Fibroblast of lung (primary cell): ENCODE measurements around the gene JAKMIP1. TPM values are rescaled to one million over a fixed set of nuclear protein-coding genes. Genes with fewer than 3 reads are reported as not detected.

Source experiments
- DNase-seq, 2 donors: peaks; one replicate each; pipeline versions ENCODE4 v3.0.0 to v3.0.0-alpha.2; 2010; ENCODE audit warnings: low read depth in 2 of 2
- H2AFZ ChIP-seq: 2 replicates; pipeline ENCODE4 v1.5.1; 2012; ENCODE audit warnings: low read length, control low read depth, inconsistent platforms
- H3K27ac ChIP-seq: 2 replicates; pipeline ENCODE4 v1.5.1; 2011; ENCODE audit warnings: low read length, control low read depth; ENCODE audit not compliant: insufficient read depth
- H3K27me3 ChIP-seq: 2 replicates; pipeline ENCODE4 v1.5.1; 2011; ENCODE audit warnings: mild to moderate bottlenecking, low read length; ENCODE audit not compliant: control insufficient read depth, insufficient read depth
- H3K36me3 ChIP-seq: 2 replicates; pipeline ENCODE4 v1.5.1; 2011; ENCODE audit warnings: low read length; ENCODE audit not compliant: control insufficient read depth, insufficient read depth
- H3K4me1 ChIP-seq: 2 replicates; pipeline ENCODE4 v1.5.1; 2011; ENCODE audit warnings: low read length; ENCODE audit not compliant: control insufficient read depth, insufficient read depth; ENCODE audit errors: extremely low read depth
- H3K4me2 ChIP-seq: 2 replicates; pipeline ENCODE4 v1.5.1; 2011; ENCODE audit warnings: low read length, control low read depth; ENCODE audit not compliant: insufficient read depth; ENCODE audit errors: extremely low read depth
- H3K4me3 ChIP-seq, 4 experiments: fragments of 200-600 bp in 1 of 4; sonication (generic) in 1 of 4; replicated peaks in 1 of 4; 2 replicates each; pipeline ENCODE4 v1.5.1; 2011 to 2016; ENCODE audit warnings: low read length in 4 of 4, low read depth in 3 of 4, mild to moderate bottlenecking in 3 of 4, control low read depth in 2 of 4, inconsistent platforms in 1 of 4, mixed read lengths in 1 of 4; ENCODE audit not compliant: insufficient read depth in 1 of 4; ENCODE audit errors: control extremely low read depth in 1 of 4
- H3K79me2 ChIP-seq: 2 replicates; pipeline ENCODE4 v1.5.1; 2012; ENCODE audit warnings: mild to moderate bottlenecking, low read length, inconsistent platforms; ENCODE audit not compliant: control insufficient read depth, insufficient read depth
- H3K9ac ChIP-seq: 2 replicates; pipeline ENCODE4 v1.5.1; 2011; ENCODE audit warnings: mild to moderate bottlenecking, low read length, control low read depth; ENCODE audit not compliant: insufficient read depth
- H3K9me3 ChIP-seq: 2 replicates; pipeline ENCODE4 v1.5.1; 2012; ENCODE audit warnings: low read depth, low read length; ENCODE audit not compliant: control insufficient read depth, insufficient read depth
- H4K20me1 ChIP-seq: 2 replicates; pipeline ENCODE4 v1.5.1; 2011; ENCODE audit warnings: low read length; ENCODE audit not compliant: control insufficient read depth, insufficient read depth; ENCODE audit errors: extremely low read depth
- EZH2 ChIP-seq: IDR thresholded peaks from 2 replicates; pipeline ENCODE4 v1.5.1; 2012; ENCODE audit warnings: low read length, control low read depth, mild to moderate bottlenecking; ENCODE audit errors: missing control alignments
- polyA plus RNA-seq, 2 donors: library from polyadenylated mRNA; depleted of rRNA in 1 of 2; stranded (reverse) in 1 of 2; unstranded in 1 of 2; fragments of >200 nt; gene quantifications; 2 replicates each; pipeline ENCODE4 v1.2.1, GENCODE V29; 2011 to 2012; ENCODE audit warnings: missing spikeins in 1 of 2
- total RNA-seq: library from RNA; depleted of rRNA; stranded (reverse); fragments of >200 nt; gene quantifications from 2 replicates; pipeline ENCODE4 v1.2.1, GENCODE V29; 2014
- TF ChIP-seq, protein P1 (sequence below), 2 donors: IDR thresholded peaks in 1 of 2; conservative IDR thresholded peaks in 1 of 2; 1 replicate in 1 of 2; 2 replicates in 1 of 2; pipeline ENCODE4 v1.5.1; 2011 to 2012; ENCODE audit warnings: low read length in 2 of 2, control low read depth in 1 of 2, inconsistent platforms in 1 of 2, low read depth in 1 of 2, mild to moderate bottlenecking in 1 of 2

Gene JAKMIP1
- total and polyA plus RNA-seq, 2 donors (not counting 1 experiment from before 2014, with no cell fraction given) = not detected

GRCh38 chr4:6137747-6138135 lies 62.6 kb downstream of the JAKMIP1 start:
- Histone ChIP-seq H3K79me2 (no peaks in the 10 kb centered on the region), H3K4me2 (no peak overlapping the region), H2AFZ (no peak overlapping the region), H3K9ac (no peak overlapping the region), H3K4me1 (no peaks in the 10 kb centered on the region), H4K20me1 (no peaks in the 10 kb centered on the region), H3K36me3 (no peaks in the 10 kb centered on the region), H3K27ac (no peak overlapping the region), H3K9me3 (no peaks in the 10 kb centered on the region), H3K4me3 (no peak overlapping the region), H3K27me3 (no peaks in the 10 kb centered on the region)
- TF ChIP-seq, protein P1, sequence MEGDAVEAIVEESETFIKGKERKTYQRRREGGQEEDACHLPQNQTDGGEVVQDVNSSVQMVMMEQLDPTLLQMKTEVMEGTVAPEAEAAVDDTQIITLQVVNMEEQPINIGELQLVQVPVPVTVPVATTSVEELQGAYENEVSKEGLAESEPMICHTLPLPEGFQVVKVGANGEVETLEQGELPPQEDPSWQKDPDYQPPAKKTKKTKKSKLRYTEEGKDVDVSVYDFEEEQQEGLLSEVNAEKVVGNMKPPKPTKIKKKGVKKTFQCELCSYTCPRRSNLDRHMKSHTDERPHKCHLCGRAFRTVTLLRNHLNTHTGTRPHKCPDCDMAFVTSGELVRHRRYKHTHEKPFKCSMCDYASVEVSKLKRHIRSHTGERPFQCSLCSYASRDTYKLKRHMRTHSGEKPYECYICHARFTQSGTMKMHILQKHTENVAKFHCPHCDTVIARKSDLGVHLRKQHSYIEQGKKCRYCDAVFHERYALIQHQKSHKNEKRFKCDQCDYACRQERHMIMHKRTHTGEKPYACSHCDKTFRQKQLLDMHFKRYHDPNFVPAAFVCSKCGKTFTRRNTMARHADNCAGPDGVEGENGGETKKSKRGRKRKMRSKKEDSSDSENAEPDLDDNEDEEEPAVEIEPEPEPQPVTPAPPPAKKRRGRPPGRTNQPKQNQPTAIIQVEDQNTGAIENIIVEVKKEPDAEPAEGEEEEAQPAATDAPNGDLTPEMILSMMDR (conservative IDR thresholded peaks at IDR 0.05 in 1 of 2, IDR thresholded peaks at IDR 0.05 in 1 of 2; ENCODE audit: low read depth in 1 of 2, low read length in 2 of 2) = no peak
- TF ChIP-seq EZH2 = no peak
- DNase-seq = no peak

DNA sequence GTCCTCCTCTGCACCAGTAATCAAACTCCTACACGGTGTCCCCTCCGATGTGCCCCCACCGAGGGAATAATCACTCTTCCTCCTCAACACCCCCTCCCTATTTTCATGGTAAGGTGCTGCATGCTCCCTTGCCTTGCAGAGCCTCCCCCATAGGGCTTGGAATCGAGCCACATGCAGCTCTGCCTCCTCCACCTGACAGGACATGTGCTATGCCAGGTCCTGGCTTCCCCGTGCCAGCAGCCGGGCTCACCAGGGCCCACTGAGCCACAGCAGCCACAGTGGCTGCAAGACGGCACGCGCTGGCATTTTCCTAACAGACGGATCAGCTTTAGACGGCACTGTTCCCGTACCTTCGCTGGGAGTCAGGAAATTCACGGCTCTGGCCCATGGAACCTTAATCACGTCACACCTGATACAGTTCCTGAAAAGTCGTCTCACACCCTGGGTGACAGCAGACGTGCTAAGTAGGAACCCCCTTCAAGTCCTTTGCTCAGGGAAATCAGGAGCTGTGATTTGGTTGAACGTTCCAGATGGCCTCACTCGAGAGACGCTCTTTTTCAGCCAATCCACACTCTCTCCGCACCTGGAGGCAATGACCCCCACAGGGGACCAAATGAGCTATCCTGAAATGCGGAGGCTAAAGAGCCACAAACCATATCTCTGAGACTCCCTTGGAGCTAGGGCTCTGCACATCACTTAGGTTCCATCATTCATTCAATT lies 63.2 kb downstream of the JAKMIP1 start:
- Histone ChIP-seq H3K4me1 (no peaks in the 10 kb centered on the region), H3K4me3 (no peak overlapping the region), H4K20me1 (no peaks in the 10 kb centered on the region), H3K27me3 (no peaks in the 10 kb centered on the region), H2AFZ (no peak overlapping the region), H3K4me2 (no peak overlapping the region), H3K27ac (no peak overlapping the region), H3K9ac (no peak overlapping the region), H3K9me3 (no peaks in the 10 kb centered on the region), H3K79me2 (no peaks in the 10 kb centered on the region), H3K36me3 (no peaks in the 10 kb centered on the region)
- DNase-seq = no peak
- TF ChIP-seq, protein P1 (conservative IDR thresholded peaks at IDR 0.05 in 1 of 2, IDR thresholded peaks at IDR 0.05 in 1 of 2; ENCODE audit: low read depth in 1 of 2, low read length in 2 of 2) = no peak
- TF ChIP-seq EZH2 = no peak

- H3K9ac ChIP-seq = no peak overlapping the region
- no peaks in the 10 kb centered on the region for H3K4me1 ChIP-seq
- no peak overlapping the region for H3K4me2 ChIP-seq
- H3K4me3 ChIP-seq = no peak overlapping the region
- H3K27me3 ChIP-seq = no peaks in the 10 kb centered on the region
- no peak for DNase-seq
- no peaks in the 10 kb centered on the region for H4K20me1 ChIP-seq
- no peaks in the 10 kb centered on the region for H3K79me2 ChIP-seq
- H3K9me3 ChIP-seq = no peaks in the 10 kb centered on the region
- no peaks in the 10 kb centered on the region for H3K36me3 ChIP-seq
- H3K27ac ChIP-seq = no peak overlapping the region
- no peak overlapping the region for H2AFZ ChIP-seq
- TF ChIP-seq EZH2 = no peak
- TF ChIP-seq, protein P1 (conservative IDR thresholded peaks at IDR 0.05 in 1 of 2, IDR thresholded peaks at IDR 0.05 in 1 of 2; ENCODE audit: low read depth in 1 of 2, low read length in 2 of 2) = no peak
Measured at GRCh38 chr4:6134612-6135220, 65.6 kb downstream of the JAKMIP1 start.
